ENCODE measurements around the gene TNN.

Gene TNN

DNA sequence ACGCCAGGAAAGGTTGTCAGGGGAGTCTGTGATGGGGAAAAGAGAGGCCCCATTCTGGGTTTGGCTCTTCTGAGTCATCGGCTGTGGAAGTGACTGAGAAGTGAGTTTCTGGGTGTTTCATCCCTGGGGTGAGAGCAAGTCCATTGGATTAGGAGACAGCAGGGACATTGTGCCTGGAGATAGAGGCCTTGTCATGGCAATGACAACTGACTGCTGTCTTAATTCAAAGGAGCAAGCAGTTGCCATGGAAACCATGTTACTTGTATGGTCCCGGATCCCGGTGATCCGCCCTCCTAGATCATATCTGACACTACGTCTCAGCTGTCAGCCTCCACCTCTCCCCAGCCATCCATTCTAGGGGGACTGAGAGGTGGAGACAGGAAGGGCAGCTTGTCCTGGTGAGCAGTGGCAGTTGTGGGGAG is 90.5 kb downstream of the TNN start:
- no peak overlapping the region for H4K8ac ChIP-seq (ENCODE audit: low read depth, low read length)
- H2AK5ac ChIP-seq (ENCODE audit: low read length): no peak overlapping the region
- H3K79me2 ChIP-seq (ENCODE audit: control insufficient read depth, insufficient read depth, low read length): no peaks in the 10 kb centered on the region
- no peak overlapping the region for H3K23ac ChIP-seq (ENCODE audit: low read length)
- H3K18ac ChIP-seq (ENCODE audit: low read length): no peak overlapping the region
- no peak overlapping the region for H4K5ac ChIP-seq (ENCODE audit: low read length)
- H3K79me1 ChIP-seq (ENCODE audit: low read length): no peaks in the 10 kb centered on the region
- no peaks in the 10 kb centered on the region for H3K27me3 ChIP-seq (ENCODE audit: insufficient read depth, low read length, poor library complexity)
- H2BK120ac ChIP-seq (ENCODE audit: low read depth, low read length): no peak overlapping the region
- H3K4me2 ChIP-seq (ENCODE audit: low read length): no peak overlapping the region
- no peaks in the 10 kb centered on the region for H3K36me3 ChIP-seq (ENCODE audit: control insufficient read depth, insufficient read depth, low read length)
- H3K27ac ChIP-seq (ENCODE audit: low read depth, low read length): no peak overlapping the region
- H3K56ac ChIP-seq (ENCODE audit: low read length): no peak overlapping the region
- no peak overlapping the region for H3K4me3 ChIP-seq (ENCODE audit: low read length)
- no peak overlapping the region for H3K9ac ChIP-seq (ENCODE audit: low read length)
- H3K4ac ChIP-seq (ENCODE audit: low read depth, low read length): no peak overlapping the region
- DNase-seq: peak; percentile 23
- no peak overlapping the region for H2BK15ac ChIP-seq (replicated peaks; ENCODE audit: low read depth)
- no peaks in the 10 kb centered on the region for H3K4me1 ChIP-seq (ENCODE audit: control insufficient read depth, low read depth, low read length)
- H2BK5ac ChIP-seq (ENCODE audit: low read length): no peak overlapping the region
- WGBS (ENCODE audit: extremely low coverage, insufficient coverage, low lambda C conversion rate): no CpG with 5 or more reads among the region's 6 CpGs

DNA sequence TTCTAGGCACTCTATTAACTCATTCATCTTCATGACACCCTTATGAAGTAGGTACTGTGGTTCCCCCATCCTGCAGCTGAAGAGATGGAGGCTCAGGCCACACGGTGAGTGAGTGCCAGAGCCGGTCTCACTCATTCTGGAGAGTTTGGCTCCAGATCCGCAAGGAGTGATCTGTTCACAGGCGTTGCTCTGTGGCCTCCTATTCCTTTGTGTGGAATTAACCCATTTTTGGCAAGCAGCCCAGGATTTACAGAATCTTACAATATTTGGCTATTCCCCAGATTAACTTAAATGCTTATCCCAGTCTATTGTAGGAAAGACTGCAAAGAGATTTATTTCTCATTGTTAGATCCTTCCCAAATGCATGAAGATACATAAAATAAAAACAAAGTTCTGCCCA is 95.3 kb downstream of the TNN start:
- no CpG with 5 or more reads among the region's 4 CpGs for WGBS (ENCODE audit: extremely low coverage, insufficient coverage, low lambda C conversion rate)

DNA sequence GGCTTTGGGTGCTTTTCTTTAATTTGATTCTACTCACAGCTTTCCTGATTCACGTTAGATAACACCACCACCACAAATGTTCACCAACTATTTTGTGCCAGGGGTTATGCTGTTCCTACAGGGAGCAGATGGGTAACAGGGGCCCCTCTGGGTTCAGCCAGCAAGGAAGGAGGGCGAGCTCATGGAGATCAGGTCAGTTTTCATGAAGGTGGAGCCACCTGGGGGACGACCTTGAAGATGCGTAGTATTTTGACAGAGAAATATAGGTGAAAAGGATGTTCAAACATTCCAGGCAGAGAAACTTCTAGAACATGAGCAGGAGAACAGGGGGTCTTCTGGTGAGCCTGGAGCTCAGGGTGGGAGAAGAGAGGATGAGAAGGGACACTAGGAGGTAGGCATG is 96.1 kb downstream of the TNN start:
- Histone ChIP-seq H3K4ac (ENCODE audit: low read depth, low read length) (no peak overlapping the region), H3K4me2 (ENCODE audit: low read length) (no peak overlapping the region), H3K36me3 (ENCODE audit: control insufficient read depth, insufficient read depth, low read length) (no peaks in the 10 kb centered on the region), H3K79me1 (ENCODE audit: low read length) (no peaks in the 10 kb centered on the region), H2BK5ac (ENCODE audit: low read length) (no peak overlapping the region), H3K4me3 (ENCODE audit: low read length) (no peak overlapping the region), H2AK5ac (ENCODE audit: low read length) (no peak overlapping the region), H3K27me3 (ENCODE audit: insufficient read depth, low read length, poor library complexity) (no peaks in the 10 kb centered on the region), H2BK15ac (replicated peaks; ENCODE audit: low read depth) (no peak overlapping the region), H4K8ac (ENCODE audit: low read depth, low read length) (no peak overlapping the region), H4K5ac (ENCODE audit: low read length) (no peak overlapping the region), H3K18ac (ENCODE audit: low read length) (no peak overlapping the region), H3K4me1 (ENCODE audit: control insufficient read depth, low read depth, low read length) (no peaks in the 10 kb centered on the region), H2BK120ac (ENCODE audit: low read depth, low read length) (no peak overlapping the region), H3K27ac (ENCODE audit: low read depth, low read length) (no peak overlapping the region), H3K56ac (ENCODE audit: low read length) (no peak overlapping the region), H3K23ac (ENCODE audit: low read length) (no peak overlapping the region), H3K79me2 (ENCODE audit: control insufficient read depth, insufficient read depth, low read length) (no peaks in the 10 kb centered on the region), H3K9ac (ENCODE audit: low read length) (no peak overlapping the region)
- WGBS (ENCODE audit: extremely low coverage, insufficient coverage, low lambda C conversion rate): no CpG with 5 or more reads among the region's 4 CpGs
- peak; percentile 17 for DNase-seq

More for the DNA sequence above, 95.3 kb downstream of the TNN start:
- Histone ChIP-seq H2AK5ac (ENCODE audit: low read length) (no peak overlapping the region), H3K4me3 (ENCODE audit: low read length) (no peak overlapping the region), H3K27ac (ENCODE audit: low read depth, low read length) (no peak overlapping the region), H3K18ac (ENCODE audit: low read length) (no peak overlapping the region), H2BK5ac (ENCODE audit: low read length) (no peak overlapping the region), H2BK15ac (replicated peaks; ENCODE audit: low read depth) (no peak overlapping the region), H3K4me2 (ENCODE audit: low read length) (no peak overlapping the region), H3K23ac (ENCODE audit: low read length) (no peak overlapping the region), H3K36me3 (ENCODE audit: control insufficient read depth, insufficient read depth, low read length) (no peaks in the 10 kb centered on the region), H3K27me3 (ENCODE audit: insufficient read depth, low read length, poor library complexity) (no peaks in the 10 kb centered on the region), H3K79me1 (ENCODE audit: low read length) (no peaks in the 10 kb centered on the region), H3K79me2 (ENCODE audit: control insufficient read depth, insufficient read depth, low read length) (no peaks in the 10 kb centered on the region), H4K5ac (ENCODE audit: low read length) (no peak overlapping the region), H4K8ac (ENCODE audit: low read depth, low read length) (no peak overlapping the region), H3K9ac (ENCODE audit: low read length) (no peak overlapping the region), H3K4me1 (ENCODE audit: control insufficient read depth, low read depth, low read length) (no peaks in the 10 kb centered on the region), H2BK120ac (ENCODE audit: low read depth, low read length) (no peak overlapping the region), H3K4ac (ENCODE audit: low read depth, low read length) (no peak overlapping the region), H3K56ac (ENCODE audit: low read length) (no peak overlapping the region)
- DNase-seq: no peak

DNA sequence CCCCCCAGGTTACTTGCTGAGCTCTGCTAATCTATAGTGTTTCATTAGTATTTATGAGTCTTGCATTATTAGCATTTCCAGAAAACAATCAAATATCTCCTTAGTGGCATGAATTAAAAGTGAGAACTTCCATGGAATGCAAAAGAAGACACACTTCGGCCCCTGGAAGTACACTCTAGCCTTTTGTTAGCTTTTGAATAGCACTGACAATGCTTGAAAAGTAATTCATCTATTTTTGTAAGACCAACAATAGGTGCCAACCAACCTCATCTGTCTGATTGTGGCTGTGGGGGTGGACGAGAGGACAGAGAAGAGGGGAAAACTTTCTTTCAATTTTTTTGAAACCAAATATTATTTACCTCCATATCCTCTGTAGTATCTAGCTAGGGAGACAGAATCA is 97.1 kb downstream of the TNN start:
- H3K4me1 ChIP-seq (ENCODE audit: control insufficient read depth, low read depth, low read length): no peaks in the 10 kb centered on the region
- no peak overlapping the region for H3K18ac ChIP-seq (ENCODE audit: low read length)
- H3K4ac ChIP-seq (ENCODE audit: low read depth, low read length): no peak overlapping the region
- no peaks in the 10 kb centered on the region for H3K79me1 ChIP-seq (ENCODE audit: low read length)
- H2BK120ac ChIP-seq (ENCODE audit: low read depth, low read length): no peak overlapping the region
- no CpG with 5 or more reads among the region's 2 CpGs for WGBS (ENCODE audit: extremely low coverage, insufficient coverage, low lambda C conversion rate)
- DNase-seq: no peak
- H2BK15ac ChIP-seq (replicated peaks; ENCODE audit: low read depth): no peak overlapping the region
- H3K79me2 ChIP-seq (ENCODE audit: control insufficient read depth, insufficient read depth, low read length): no peaks in the 10 kb centered on the region
- no peak overlapping the region for H3K9ac ChIP-seq (ENCODE audit: low read length)
- no peak overlapping the region for H3K56ac ChIP-seq (ENCODE audit: low read length)
- H4K8ac ChIP-seq (ENCODE audit: low read depth, low read length): no peak overlapping the region
- no peak overlapping the region for H3K23ac ChIP-seq (ENCODE audit: low read length)
- no peak overlapping the region for H3K4me2 ChIP-seq (ENCODE audit: low read length)
- no peak overlapping the region for H2AK5ac ChIP-seq (ENCODE audit: low read length)
- no peaks in the 10 kb centered on the region for H3K27me3 ChIP-seq (ENCODE audit: insufficient read depth, low read length, poor library complexity)
- no peaks in the 10 kb centered on the region for H3K36me3 ChIP-seq (ENCODE audit: control insufficient read depth, insufficient read depth, low read length)
- H3K4me3 ChIP-seq (ENCODE audit: low read length): no peak overlapping the region
- H2BK5ac ChIP-seq (ENCODE audit: low read length): no peak overlapping the region
- no peak overlapping the region for H4K5ac ChIP-seq (ENCODE audit: low read length)
- no peak overlapping the region for H3K27ac ChIP-seq (ENCODE audit: low read depth, low read length)

DNA sequence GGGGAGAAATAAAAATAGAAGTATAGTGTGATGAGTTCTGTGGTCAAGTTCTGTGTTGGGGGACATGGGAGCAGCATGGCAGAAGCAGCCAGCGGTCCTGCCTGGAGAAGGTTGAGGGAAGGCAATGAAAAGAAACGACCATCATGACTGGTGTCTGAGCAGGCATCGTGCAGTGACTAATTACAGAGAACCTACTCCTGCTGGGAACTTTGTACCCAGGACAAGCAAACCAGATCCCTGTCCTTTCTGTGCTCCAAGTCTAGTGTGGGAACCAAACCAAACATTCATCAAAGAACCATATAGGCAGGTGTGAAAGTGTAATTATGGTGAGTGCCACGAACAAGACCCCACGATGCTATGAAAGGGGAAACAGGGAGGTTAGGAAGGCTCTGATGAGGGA is 99.1 kb downstream of the TNN start:
- no peak overlapping the region for H4K8ac ChIP-seq (ENCODE audit: low read depth, low read length)
- H3K79me1 ChIP-seq (ENCODE audit: low read length): no peaks in the 10 kb centered on the region

DNA sequence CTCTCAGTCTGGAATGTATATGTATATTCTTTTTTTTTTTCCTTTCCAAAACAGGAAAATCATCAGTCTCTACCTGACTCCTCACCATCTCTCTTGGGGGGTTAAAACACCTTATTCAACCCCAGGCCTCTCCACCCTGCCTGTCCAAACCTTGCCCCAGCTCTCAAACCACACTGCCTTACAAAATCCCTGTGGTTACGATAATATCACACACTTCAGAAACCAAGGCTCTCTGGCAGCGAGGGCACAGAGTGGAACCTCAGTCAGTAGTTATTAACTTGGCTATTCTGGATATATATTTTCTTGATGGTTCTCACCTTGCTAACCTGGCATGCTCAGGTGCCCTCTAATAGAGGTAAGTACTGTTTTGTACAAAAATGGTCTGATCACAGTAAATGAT is 100.2 kb downstream of the TNN start:
- no peak overlapping the region for H3K27ac ChIP-seq (ENCODE audit: low read depth, low read length)
- no peak overlapping the region for H2BK5ac ChIP-seq (ENCODE audit: low read length)
- no peak overlapping the region for H3K23ac ChIP-seq (ENCODE audit: low read length)
- DNase-seq: no peak
- no peak overlapping the region for H4K5ac ChIP-seq (ENCODE audit: low read length)
- no CpG with 5 or more reads among the region's 2 CpGs for WGBS (ENCODE audit: extremely low coverage, insufficient coverage, low lambda C conversion rate)
- H3K4ac ChIP-seq (ENCODE audit: low read depth, low read length): no peak overlapping the region
- H2AK5ac ChIP-seq (ENCODE audit: low read length): no peak overlapping the region
- no peaks in the 10 kb centered on the region for H3K36me3 ChIP-seq (ENCODE audit: control insufficient read depth, insufficient read depth, low read length)
- no peaks in the 10 kb centered on the region for H3K79me1 ChIP-seq (ENCODE audit: low read length)
- H3K56ac ChIP-seq (ENCODE audit: low read length): no peak overlapping the region
- H3K79me2 ChIP-seq (ENCODE audit: control insufficient read depth, insufficient read depth, low read length): no peaks in the 10 kb centered on the region
- no peak overlapping the region for H2BK15ac ChIP-seq (replicated peaks; ENCODE audit: low read depth)
- H3K4me2 ChIP-seq (ENCODE audit: low read length): no peak overlapping the region
- H3K27me3 ChIP-seq (ENCODE audit: insufficient read depth, low read length, poor library complexity): no peaks in the 10 kb centered on the region
- H3K4me1 ChIP-seq (ENCODE audit: control insufficient read depth, low read depth, low read length): peaks cover 3% of the 10 kb centered on the region
- H2BK120ac ChIP-seq (ENCODE audit: low read depth, low read length): no peak overlapping the region
- H3K4me3 ChIP-seq (ENCODE audit: low read length): no peak overlapping the region
- no peak overlapping the region for H3K18ac ChIP-seq (ENCODE audit: low read length)
- no peak overlapping the region for H4K8ac ChIP-seq (ENCODE audit: low read depth, low read length)
- no peak overlapping the region for H3K9ac ChIP-seq (ENCODE audit: low read length)

More for the DNA sequence above, 99.1 kb downstream of the TNN start:
- Histone ChIP-seq H2BK5ac (ENCODE audit: low read length) (no peak overlapping the region), H2AK5ac (ENCODE audit: low read length) (no peak overlapping the region), H3K18ac (ENCODE audit: low read length) (no peak overlapping the region), H4K5ac (ENCODE audit: low read length) (no peak overlapping the region), H3K4ac (ENCODE audit: low read depth, low read length) (no peak overlapping the region), H3K79me2 (ENCODE audit: control insufficient read depth, insufficient read depth, low read length) (no peaks in the 10 kb centered on the region), H3K27ac (ENCODE audit: low read depth, low read length) (no peak overlapping the region), H3K9ac (ENCODE audit: low read length) (no peak overlapping the region), H3K27me3 (ENCODE audit: insufficient read depth, low read length, poor library complexity) (no peaks in the 10 kb centered on the region), H3K23ac (ENCODE audit: low read length) (no peak overlapping the region), H3K56ac (ENCODE audit: low read length) (no peak overlapping the region), H3K4me3 (ENCODE audit: low read length) (no peak overlapping the region), H3K36me3 (ENCODE audit: control insufficient read depth, insufficient read depth, low read length) (no peaks in the 10 kb centered on the region), H2BK15ac (replicated peaks; ENCODE audit: low read depth) (no peak overlapping the region), H3K4me2 (ENCODE audit: low read length) (no peak overlapping the region), H3K4me1 (ENCODE audit: control insufficient read depth, low read depth, low read length) (peaks cover 3% of the 10 kb centered on the region), H2BK120ac (ENCODE audit: low read depth, low read length) (no peak overlapping the region)
- DNase-seq: no peak
- WGBS (ENCODE audit: extremely low coverage, insufficient coverage, low lambda C conversion rate): no CpG with 5 or more reads among the region's 5 CpGs
